AG09309 (cell line): ENCODE results near the gene FUBP3.

Source experiments
- DNase-seq: peaks from one replicate; pipeline ENCODE4 v3.0.0-alpha.2; 2010; ENCODE audit warnings: low read depth
- H3K4me3 ChIP-seq: 2 replicates; pipeline ENCODE4 v1.5.1; 2011; ENCODE audit warnings: mild to moderate bottlenecking, low read depth, low read length, moderate library complexity; ENCODE audit not compliant: control insufficient read depth
- TF ChIP-seq, protein P1 (sequence below): IDR thresholded peaks from 2 replicates; pipeline ENCODE4 v1.5.1; 2011; ENCODE audit warnings: mild to moderate bottlenecking, low read depth, low read length, inconsistent platforms; ENCODE audit not compliant: insufficient read depth, control insufficient read depth; ENCODE audit errors: missing control alignments

The FUBP3 gene

DNA sequence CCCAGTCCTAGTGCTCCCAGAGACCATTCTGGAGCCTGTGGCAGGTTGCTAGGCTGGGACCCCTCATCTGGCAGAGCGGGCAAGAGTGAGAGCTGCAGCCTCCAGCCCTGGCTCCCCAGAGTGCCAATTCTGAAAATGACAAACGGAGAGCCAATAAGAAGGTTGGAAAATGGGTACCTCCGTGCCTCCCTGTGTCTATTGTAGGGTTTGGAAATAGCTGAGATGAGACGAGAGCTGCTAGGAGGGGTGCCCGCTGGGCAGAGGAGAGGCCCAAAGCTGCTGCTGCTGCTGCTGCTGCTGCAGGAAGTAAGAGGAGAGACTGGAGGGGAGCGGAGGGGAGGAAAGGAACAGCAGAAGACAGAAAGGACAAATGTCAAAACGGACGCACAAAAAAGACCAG, 36.0 kb upstream of the FUBP3 start:
- H3K4me3 ChIP-seq: no peak overlapping the region
- DNase-seq: no peak
- TF ChIP-seq, protein P1, sequence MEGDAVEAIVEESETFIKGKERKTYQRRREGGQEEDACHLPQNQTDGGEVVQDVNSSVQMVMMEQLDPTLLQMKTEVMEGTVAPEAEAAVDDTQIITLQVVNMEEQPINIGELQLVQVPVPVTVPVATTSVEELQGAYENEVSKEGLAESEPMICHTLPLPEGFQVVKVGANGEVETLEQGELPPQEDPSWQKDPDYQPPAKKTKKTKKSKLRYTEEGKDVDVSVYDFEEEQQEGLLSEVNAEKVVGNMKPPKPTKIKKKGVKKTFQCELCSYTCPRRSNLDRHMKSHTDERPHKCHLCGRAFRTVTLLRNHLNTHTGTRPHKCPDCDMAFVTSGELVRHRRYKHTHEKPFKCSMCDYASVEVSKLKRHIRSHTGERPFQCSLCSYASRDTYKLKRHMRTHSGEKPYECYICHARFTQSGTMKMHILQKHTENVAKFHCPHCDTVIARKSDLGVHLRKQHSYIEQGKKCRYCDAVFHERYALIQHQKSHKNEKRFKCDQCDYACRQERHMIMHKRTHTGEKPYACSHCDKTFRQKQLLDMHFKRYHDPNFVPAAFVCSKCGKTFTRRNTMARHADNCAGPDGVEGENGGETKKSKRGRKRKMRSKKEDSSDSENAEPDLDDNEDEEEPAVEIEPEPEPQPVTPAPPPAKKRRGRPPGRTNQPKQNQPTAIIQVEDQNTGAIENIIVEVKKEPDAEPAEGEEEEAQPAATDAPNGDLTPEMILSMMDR: no peak

DNA sequence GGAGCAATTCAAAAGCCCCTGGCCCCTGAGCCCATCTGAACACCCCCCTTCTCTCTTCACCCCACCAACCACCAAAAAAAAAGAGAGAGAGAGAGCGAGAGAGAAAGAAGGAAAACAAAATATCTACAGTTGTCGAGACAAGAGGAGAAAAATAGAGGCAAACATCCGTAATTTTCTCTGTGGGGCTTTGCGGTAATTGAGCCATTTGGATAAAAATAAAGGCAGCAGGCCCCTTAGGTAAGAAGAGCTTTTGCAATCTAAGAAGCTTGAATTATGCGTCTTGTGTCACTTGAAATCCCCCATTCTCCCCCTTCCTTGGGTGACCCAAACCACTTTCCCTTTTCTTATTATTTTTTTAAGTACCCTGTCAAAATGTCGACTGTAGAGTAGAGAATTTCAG, 35.5 kb upstream of the FUBP3 start:
- DNase-seq: no peak
- TF ChIP-seq, protein P1: no peak
- no peak overlapping the region for H3K4me3 ChIP-seq

DNA sequence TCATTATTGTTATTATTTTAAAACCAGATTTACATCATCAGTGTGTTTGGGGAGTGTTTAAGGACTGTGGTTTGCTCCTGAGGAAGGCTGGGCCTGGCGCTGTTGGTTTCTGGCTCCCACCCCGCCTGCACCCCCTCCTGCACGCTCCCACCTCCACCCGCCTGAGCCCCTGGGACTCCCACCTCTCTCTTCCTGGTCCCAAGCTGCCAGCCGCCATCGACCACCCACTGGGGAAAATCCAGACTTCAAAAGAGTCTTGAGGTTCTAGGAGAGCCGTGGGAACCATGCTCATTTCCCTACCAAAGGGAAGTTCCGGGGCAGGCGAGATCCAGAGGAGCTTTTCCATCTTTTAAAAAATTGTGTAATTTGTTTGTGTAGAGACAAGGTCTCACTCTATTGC, 35.0 kb upstream of the FUBP3 start:
- H3K4me3 ChIP-seq: no peak overlapping the region
- TF ChIP-seq, protein P1: no peak
- DNase-seq: no peak

DNA sequence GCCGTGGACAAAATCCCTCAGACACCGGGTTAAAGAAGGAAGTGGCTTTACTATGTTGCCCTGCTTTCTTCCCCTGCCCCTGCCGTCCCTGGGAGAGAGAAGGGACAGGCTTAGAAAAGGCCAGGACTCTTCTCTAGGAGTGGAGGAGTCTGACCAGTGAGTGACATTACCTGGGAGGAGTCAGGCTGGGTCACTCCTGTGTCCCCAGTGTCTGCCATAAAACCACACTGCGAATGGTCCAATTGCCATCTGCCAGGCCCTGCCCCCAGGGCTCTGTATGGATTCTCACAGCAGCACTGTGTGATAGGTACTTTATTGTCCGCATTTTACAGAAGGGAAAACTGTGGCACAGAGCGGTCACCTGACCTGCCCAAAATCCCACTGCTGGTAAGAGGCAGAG, 31.3 kb upstream of the FUBP3 start:
- TF ChIP-seq, protein P1: no peak
- H3K4me3 ChIP-seq: no peak overlapping the region
- no peak for DNase-seq

DNA sequence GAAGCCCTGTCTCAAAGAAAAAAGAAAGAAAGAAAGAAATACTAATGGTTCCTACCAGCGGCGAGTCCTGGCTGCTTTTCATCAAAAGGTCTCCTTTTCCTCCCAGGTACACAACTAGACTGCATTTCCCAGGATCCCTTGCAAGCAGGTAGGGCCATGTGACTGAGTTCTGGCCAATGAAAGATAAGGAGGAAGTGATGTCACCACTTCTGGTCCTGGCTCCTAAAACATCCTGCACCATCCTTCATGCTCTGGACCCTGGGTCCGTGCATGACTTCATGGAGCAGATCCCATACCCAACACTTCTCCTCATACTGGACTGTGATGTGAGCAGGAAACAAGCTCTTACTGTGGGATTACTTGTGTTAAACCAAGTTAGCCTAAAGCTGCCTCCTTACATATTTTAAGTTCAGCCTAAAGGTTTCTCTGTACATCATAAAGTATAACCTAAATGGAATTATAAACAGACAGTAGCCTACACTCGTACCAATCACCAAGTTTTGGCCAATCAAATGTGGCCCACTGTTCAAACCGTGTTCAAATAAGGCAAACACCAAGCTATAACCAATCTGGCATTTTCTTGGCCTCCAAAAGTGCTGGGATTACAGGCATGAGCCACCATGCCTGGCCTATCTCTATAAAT, 30.2 kb upstream of the FUBP3 start:
- TF ChIP-seq, protein P1: no peak
- no peak for DNase-seq
- H3K4me3 ChIP-seq: no peak overlapping the region

DNA sequence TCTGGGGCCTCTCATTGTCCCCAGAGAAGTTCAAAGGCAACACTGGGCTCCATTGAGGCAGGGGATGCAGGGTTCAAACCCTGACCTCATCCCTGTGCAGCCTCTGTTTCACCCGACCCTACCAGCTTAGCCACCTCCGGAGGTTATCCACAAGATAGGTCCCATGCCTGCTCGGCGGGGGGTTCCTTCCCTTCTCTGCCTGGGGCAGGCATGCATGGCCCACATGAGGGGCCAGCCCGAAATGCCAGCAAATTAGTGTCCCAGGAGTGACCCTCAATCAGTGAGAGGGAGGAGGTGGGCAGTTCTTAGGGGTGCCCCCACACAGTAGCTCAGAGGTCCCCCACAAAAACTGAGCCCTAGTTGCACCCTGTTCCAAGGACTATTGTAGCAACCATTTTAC, 24.8 kb upstream of the FUBP3 start:
- TF ChIP-seq, protein P1: no peak
- no peak overlapping the region for H3K4me3 ChIP-seq
- no peak for DNase-seq

DNA sequence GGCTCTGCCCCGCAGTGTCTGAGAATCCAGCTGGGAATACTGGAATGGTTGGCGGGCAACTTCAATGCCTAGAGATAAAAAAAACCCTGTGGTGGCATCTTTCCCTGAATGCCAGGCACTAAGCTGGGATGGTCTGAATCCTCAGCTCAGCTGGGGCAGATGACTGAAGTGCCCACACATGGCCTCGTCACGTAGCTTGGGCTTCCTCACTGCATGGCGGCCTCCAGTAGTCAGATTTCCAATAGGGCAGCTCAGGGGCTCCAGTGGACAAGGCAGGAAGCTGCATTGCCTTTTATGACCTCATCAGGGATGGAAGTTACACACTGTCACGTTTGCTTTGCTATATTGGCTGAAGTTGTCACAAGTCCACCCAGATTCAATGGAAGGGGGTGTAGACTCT, 24.3 kb upstream of the FUBP3 start:
- no peak overlapping the region for H3K4me3 ChIP-seq
- TF ChIP-seq, protein P1: no peak
- no peak for DNase-seq
